Measurements from ENCODE around the gene E2F2. TPM values are rescaled to one million over a fixed set of nuclear protein-coding genes. Genes with fewer than 3 reads are reported as not detected.
"Not testable (repeated sequence)": the region's sequence is repeated elsewhere in the genome, so short reads cannot be mapped to it uniquely, and the experiment has no call there.

E2F2 gene
- total RNA-seq, 1 experiment from 2014 or later = 9.9 TPM

DNA sequence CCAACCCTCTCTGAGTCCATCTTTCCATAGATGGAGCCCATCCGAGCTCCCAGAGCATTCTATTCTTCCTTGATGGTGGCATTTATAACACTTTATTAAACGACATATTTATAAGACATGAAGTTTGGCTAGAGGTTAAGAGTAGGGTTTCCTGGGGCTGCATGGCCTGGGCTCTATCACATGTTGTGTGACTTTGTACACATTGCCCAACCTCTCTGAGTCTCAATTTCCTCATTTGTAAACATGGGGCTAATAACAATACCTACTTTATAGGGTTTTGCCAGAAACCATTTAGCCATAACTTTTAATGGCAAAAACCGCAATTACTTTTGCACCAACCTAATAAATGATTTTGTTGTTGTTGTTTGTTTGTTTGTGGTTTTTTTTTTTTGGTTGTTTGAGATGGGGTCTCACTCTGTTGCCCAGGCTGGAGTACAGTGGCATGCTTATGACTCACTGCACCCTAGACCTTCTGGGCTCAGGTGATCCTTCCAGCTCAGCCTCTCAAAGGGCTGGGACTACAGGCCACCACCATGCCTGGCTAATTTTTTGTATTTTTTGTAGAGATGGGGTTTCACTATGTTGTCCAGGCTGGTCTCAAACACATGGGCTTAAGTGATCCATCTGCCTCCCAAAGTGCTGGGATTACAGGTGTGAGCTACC, 33.1 kb downstream of the E2F2 start:
- Histone ChIP-seq H3K36me3 (replicated peaks; ENCODE audit: control insufficient read depth, insufficient read depth, low read length) (no peaks in the 10 kb centered on the region), H3K27me3 (ENCODE audit: control insufficient read depth, insufficient read depth, low read length) (no peaks in the 10 kb centered on the region), H3K4me3 (ENCODE audit: insufficient read depth, low read depth, low read length) (no peak overlapping the region)
- DNase-seq = no peak

DNA sequence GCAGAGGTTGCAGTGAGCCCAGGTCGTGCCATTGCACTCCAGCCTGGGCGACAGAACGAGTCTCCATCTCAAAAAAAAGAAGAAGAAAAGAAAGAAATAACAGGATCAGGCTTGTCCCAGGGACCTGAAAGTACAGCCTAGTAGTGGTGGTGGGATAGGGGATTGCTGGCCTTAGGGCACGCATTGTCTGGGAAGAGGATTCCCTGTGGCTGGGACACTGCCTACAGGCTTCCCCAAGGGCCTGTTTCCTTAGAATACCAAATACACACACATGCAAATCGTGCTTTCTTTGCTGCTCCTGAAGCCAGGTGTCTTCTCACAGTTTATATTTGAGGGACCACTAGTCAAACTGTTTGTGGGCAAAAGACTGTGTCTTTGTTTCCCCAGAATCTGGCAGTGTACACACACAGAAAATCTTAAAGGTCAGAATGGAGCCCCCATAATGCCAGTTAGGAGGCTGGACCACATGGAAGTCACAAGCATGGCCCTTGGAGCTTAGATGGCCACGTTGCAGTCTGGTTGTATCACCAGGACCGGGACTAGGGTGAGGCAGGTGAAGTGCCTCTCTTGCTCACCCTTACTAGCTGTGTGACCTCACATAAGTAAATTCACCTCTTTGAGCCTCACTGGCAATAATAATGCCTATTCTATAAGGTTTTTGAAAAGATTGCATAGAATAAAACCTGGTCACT, 34.4 kb downstream of the E2F2 start:
- DNase-seq = no peak
- H3K4me3 ChIP-seq (ENCODE audit: insufficient read depth, low read depth, low read length) = no peak overlapping the region
- H3K27me3 ChIP-seq (ENCODE audit: control insufficient read depth, insufficient read depth, low read length) = no peaks in the 10 kb centered on the region
- H3K36me3 ChIP-seq (replicated peaks; ENCODE audit: control insufficient read depth, insufficient read depth, low read length) = no peaks in the 10 kb centered on the region

DNA sequence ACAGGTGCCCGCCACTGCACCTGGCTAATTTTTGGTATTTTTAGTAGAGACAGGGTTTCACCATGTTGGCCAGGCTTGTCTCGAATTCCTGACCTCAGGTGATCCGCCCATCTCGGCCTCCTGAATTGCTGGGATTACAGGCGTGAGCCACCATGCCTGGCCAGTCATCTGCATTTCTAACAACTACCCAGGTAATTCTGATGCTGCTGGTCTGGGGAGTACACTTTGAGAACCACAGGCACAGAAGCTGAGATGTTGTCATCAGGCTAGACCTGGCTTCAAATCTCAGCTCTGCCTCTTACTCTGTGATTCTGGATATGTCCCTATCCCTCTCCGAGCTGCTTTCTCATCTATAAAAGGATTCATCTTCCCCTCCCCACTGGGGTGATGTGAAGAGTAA, 36.2 kb downstream of the E2F2 start:
- not testable (repeated sequence) for DNase-seq

DNA sequence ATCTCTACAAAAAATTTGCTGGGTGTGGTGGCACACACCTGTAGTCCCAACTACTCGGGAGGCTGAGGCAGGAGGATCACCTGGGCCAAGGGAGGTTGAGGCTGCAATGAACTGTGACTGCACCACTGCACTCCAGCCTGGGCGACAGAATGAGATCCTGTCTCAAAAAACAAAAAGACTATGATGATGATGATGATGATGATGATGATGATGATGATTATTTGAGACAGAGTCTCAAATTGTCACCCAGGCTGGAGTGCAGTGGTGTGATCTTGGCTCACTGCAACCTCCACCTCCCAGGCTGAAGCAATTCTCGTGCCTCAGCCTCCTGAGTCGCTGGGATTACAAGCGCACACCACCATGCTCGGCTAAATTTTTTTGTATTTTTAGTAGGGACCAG, 38.3 kb downstream of the E2F2 start:
- H3K36me3 ChIP-seq (replicated peaks; ENCODE audit: control insufficient read depth, insufficient read depth, low read length); DNase-seq; H3K4me3 ChIP-seq (ENCODE audit: insufficient read depth, low read depth, low read length); H3K27me3 ChIP-seq (ENCODE audit: control insufficient read depth, insufficient read depth, low read length): not testable (repeated sequence)

More for the DNA sequence above, 36.2 kb downstream of the E2F2 start:
- H3K27me3 ChIP-seq (ENCODE audit: control insufficient read depth, insufficient read depth, low read length); H3K36me3 ChIP-seq (replicated peaks; ENCODE audit: control insufficient read depth, insufficient read depth, low read length); H3K4me3 ChIP-seq (ENCODE audit: insufficient read depth, low read depth, low read length): not testable (repeated sequence)

DNA sequence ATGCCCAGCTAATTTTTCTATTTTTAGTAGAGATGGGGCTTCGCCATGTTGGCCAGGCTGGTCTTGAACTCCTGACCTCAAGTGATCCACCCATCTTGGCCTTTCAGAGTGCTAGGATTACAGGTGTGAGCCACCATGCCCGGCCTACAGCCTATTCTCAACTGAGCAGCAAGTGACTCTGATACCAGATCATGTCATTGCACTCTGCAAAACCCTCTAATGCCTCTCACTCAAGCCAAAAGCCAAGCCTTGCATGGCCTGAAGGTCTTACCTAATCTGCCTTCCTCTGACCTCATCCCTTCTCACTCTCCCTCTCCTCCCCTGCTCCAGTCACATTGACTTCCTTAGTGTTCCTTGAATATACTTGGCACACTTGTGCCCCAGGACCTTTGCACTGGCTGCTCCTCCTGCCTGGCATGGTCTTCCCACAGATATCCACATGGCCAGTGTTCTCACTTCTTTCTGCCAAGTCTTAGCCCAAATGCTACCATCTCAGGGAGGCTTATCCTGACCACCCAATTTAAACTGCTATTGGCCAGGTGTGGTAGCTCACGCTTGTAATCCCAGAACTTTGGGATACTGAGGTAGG, 38.8 kb downstream of the E2F2 start:
- no peaks in the 10 kb centered on the region for H3K36me3 ChIP-seq (replicated peaks; ENCODE audit: control insufficient read depth, insufficient read depth, low read length)
- H3K4me3 ChIP-seq (ENCODE audit: insufficient read depth, low read depth, low read length) = no peak overlapping the region
- DNase-seq = no peak
- no peaks in the 10 kb centered on the region; the same call in 1 of the 2 replicates for H3K27me3 ChIP-seq (ENCODE audit: control insufficient read depth, insufficient read depth, low read length)

DNA sequence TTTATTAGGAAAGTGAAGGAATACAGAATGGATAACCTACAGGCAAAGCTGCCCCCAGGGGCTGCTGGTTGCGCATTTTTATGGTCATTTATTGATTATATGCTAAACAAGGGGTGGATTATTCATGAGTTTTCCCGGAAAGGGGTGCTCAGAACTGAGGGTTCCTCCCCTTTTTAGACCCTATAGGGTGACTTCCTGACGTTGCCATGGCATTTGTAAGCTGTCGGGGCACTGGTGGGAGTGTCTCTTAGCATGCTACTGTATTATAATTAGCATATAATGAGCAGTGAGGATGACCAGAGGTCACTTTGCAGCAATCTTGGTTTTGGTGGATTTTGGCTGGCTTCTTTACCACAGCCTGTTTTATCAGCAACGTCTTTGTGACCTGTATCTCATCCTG, 41.2 kb downstream of the E2F2 start:
- Histone ChIP-seq H3K27me3 (ENCODE audit: control insufficient read depth, insufficient read depth, low read length) (peaks cover 6% of the 10 kb centered on the region), H3K4me3 (ENCODE audit: insufficient read depth, low read depth, low read length) (no peak overlapping the region), H3K36me3 (replicated peaks; ENCODE audit: control insufficient read depth, insufficient read depth, low read length) (no peaks in the 10 kb centered on the region)
- no peak for DNase-seq

DNA sequence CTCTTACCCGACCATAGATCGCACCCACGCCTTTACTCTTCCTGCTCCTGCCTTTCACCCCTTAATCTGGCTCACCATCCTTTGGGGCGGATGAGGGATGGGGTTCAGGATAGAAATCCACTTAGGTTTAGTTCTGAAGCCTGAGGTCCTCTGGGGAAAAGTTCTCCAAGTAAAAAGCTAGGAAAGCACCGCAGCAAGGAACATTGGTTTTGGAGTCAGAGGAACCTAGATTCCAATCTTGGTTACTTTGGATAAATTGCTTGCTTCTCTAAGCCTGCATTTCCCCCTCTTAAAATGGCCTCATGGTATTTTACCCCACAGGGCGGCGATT, 46.1 kb downstream of the E2F2 start:
- H3K4me3 ChIP-seq (ENCODE audit: insufficient read depth, low read depth, low read length) = peak overlapping the region; percentile 88
- H3K36me3 ChIP-seq (replicated peaks; ENCODE audit: control insufficient read depth, insufficient read depth, low read length) = no peaks in the 10 kb centered on the region
- H3K27me3 ChIP-seq (ENCODE audit: control insufficient read depth, insufficient read depth, low read length) = peaks cover 9% of the 10 kb centered on the region
- DNase-seq = no peak

DNA sequence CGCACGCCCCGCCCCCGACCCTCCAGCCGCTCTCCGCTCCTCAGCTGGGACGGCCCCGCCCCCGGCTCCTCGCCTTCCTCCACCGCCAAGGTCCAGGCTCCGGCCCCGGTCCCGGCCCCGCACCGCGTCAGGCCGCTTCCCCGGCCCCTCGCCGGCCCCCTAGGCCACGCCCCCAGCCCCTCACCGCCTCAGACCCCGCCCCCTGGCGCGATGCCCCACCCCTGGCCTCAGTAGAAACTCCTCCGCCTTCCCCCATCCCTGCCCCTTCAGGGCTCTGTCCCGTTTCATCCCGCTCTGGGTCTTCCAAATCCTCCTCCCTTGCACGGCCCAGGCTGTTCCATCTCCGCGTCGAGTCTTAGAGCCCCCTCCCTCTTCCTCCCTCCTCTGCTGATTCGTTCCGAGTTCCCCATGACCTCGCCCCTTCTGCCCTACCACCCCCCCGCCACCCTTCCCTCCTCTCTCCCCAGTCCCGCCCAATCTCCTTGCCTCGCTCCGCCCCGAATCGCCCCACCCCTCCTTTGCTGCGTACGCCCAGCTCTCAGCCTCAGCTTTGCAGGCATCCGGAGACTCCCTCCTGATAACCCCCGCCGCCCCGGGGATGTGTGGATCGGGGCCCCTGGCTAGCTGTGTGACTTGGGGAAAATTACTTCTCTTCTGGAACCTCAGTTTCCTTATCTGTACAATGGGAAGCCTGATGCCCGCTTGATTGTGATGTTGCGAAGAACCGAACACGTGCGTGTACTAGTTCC, 46.6 kb downstream of the E2F2 start:
- H3K36me3 ChIP-seq (replicated peaks; ENCODE audit: control insufficient read depth, insufficient read depth, low read length) = no peaks in the 10 kb centered on the region
- peak overlapping the region; percentile 88 for H3K4me3 ChIP-seq (ENCODE audit: insufficient read depth, low read depth, low read length)
- peaks cover 9% of the 10 kb centered on the region for H3K27me3 ChIP-seq (ENCODE audit: control insufficient read depth, insufficient read depth, low read length)
- DNase-seq = peak; percentile 100

DNA sequence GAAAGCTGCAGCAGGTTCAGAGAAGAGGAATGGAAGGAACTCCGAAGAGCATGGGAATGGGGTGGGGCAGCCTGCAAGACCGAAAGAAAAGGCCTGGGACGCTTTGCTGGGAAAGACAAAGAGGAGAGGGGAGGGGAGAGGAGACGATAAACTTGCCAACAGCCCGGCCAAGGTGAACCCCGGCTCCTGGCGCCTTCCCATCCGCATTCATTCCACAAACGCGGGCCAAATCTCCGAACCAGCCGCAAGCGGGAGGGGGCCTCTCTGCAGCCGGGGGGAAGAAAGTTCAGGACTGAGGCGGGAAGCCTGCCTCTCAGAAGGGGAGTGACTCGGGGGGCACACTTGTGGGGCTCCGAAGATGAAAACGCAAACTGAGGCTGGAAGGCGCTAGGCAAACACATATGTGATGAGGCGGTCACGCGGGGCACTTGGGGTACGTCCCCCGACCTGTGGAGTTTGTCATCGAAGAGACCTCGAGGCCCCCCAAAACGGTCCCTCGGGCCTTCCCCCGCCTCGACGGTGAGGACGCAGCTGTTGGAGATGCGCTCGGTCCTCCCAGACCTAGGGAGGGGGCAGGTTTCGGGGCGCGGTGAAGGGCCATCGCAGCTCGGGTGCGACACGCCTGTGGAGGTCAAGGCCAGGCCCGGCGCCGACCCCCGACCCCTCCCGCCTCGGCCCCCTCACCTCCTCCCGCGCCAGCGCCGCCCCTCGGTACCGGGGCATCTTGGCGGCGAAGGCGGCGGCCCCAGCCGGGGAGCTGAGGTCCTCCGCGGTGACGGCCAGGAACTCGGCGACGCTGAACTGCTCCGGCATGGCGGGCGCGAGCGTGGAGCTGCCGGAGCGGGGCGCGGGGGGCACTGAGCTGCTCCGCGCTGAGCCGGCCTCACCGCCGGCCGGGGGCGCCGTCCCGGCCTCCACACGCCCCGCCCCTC, 47.4 kb downstream of the E2F2 start, which contains the start of gene ASAP3:
ASAP3 (minus strand) TSS at position 859 of the 932 bp plus-strand sequence; CDS start at position 813, 46 bp downstream.
- Histone ChIP-seq H3K27me3 (ENCODE audit: control insufficient read depth, insufficient read depth, low read length) (peaks cover 9% of the 10 kb centered on the region), H3K4me3 (ENCODE audit: insufficient read depth, low read depth, low read length) (peak within 1 kb of the TSS; percentile 88), H3K36me3 (replicated peaks; ENCODE audit: control insufficient read depth, insufficient read depth, low read length) (no peaks in the 10 kb centered on the region)
- peak; percentile 84 for DNase-seq

DNA sequence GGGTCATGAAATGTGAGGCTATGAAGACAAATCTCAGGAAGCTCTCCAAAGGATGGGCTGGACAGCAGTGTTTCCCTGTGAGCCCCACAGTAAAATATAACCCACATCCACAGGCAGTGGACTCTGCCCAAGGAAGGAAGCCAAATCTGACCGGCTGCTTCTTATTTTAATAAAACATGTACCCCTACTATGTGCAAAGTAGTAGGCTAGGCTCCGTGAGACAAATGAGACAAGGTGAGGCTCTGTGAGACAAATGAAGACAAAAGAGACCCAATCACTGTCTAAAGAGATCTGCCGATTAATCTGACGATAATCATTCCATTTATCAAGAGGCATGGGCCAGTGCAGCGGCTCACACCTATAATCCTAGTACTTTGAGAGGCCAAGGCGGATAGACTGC, 49.1 kb downstream of the E2F2 start:
- Histone ChIP-seq H3K27me3 (ENCODE audit: control insufficient read depth, insufficient read depth, low read length) (peaks cover 9% of the 10 kb centered on the region), H3K36me3 (replicated peaks; ENCODE audit: control insufficient read depth, insufficient read depth, low read length) (no peaks in the 10 kb centered on the region), H3K4me3 (ENCODE audit: insufficient read depth, low read depth, low read length) (no peak overlapping the region)
- no peak for DNase-seq

DNA sequence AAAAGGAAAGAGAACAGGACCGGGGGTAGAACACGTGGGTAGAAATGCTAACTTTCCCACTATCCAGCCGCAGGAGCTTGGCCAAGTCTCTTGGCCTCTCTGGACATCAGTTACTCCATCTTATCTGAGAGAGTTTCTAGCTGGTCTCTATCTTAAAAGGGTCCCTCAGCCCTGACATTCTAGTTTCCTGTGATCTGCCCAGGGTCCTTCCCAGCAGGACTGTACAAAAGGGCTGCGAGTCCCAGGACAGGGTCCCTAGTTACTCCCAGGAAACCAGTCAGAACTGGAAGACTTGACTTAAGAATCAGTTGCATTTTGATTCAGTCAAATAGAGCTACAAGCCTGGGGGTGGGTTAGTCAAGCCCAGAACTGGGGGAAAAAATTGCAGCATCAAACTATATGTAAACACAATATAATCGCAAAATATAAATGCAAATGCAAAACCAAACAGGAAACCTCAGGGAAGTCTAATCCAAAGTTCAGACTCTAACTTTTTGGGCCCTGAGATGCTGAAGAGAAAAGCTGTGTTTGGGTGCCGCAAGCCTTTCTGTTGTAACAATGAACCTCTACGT, 49.9 kb downstream of the E2F2 start:
- peaks cover 9% of the 10 kb centered on the region for H3K27me3 ChIP-seq (ENCODE audit: control insufficient read depth, insufficient read depth, low read length)
- no peak overlapping the region for H3K4me3 ChIP-seq (ENCODE audit: insufficient read depth, low read depth, low read length)
- DNase-seq = no peak
- no peaks in the 10 kb centered on the region for H3K36me3 ChIP-seq (replicated peaks; ENCODE audit: control insufficient read depth, insufficient read depth, low read length)

DNA sequence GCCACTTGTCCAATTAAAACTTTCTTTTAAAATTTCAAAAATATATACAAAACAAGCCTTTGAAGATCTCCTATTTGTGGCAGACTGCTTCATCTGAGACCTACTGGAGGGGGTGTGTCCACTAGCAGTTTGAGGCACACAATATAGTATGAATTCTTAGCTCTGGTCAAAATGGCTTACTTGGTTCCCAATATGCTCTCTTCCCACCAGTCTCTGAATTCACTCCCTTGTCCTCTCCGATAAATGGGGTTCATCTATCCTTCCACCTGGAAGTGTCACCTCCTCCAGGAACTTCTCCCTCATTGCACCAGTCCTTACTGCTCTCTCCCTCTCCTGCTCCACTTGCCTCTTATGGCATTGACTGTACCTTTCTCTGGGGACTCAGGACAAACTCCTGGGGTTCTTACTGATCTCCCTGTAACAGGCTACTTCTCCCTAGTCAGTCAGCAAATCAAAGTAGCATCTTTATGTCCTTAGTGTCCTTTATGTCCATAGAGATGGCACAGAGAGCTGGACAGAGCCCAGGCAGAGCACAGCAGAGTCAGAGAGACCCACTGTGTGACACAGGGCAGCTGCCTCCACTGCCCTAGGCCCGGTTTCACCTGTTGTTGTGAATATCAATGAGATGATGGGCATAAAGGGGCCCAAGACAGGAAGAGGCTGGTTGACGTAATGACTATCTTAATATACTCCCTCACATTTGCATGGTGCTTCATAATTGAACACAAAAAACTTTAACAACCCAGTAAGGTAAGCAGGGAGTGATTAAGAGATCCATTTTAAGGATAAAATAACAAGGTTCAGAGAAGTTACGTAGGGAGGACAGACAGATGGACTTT, 50.6 kb downstream of the E2F2 start:
- DNase-seq = no peak
- peaks cover 6% of the 10 kb centered on the region for H3K27me3 ChIP-seq (ENCODE audit: control insufficient read depth, insufficient read depth, low read length)
- no peaks in the 10 kb centered on the region for H3K36me3 ChIP-seq (replicated peaks; ENCODE audit: control insufficient read depth, insufficient read depth, low read length)
- no peak overlapping the region for H3K4me3 ChIP-seq (ENCODE audit: insufficient read depth, low read depth, low read length)

DNA sequence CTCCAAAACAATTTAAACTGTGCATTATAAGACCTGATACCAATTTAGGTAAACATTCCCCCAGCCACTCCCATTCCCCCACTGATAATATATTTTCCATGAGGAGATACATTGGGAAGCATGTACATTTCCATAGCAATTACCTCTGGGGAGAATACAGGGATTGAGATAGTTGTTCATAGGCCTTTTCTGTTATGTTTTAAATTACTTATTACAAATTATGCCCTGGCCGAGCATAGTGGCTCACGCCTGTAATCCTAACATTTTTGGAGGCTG, 51.4 kb downstream of the E2F2 start:
- Histone ChIP-seq H3K27me3 (ENCODE audit: control insufficient read depth, insufficient read depth, low read length) (peaks cover 2% of the 10 kb centered on the region; the same call in 1 of the 2 replicates), H3K4me3 (ENCODE audit: insufficient read depth, low read depth, low read length) (no peak overlapping the region), H3K36me3 (replicated peaks; ENCODE audit: control insufficient read depth, insufficient read depth, low read length) (no peaks in the 10 kb centered on the region)
- DNase-seq = no peak

All from H7 (cell line).